Activated CD4-positive, alpha-beta T cell treated with anti-CD3 and anti-CD28 coated beads, Interleukin-2, amount 10 ng/mL, durations not matched to agents 24 days and 14 days (primary cell): Measurements from ENCODE around the gene UBE2C. TPM values are rescaled to one million over a fixed set of nuclear protein-coding genes. Genes with fewer than 3 reads are reported as not detected.
A peak's percentile ranks its signal among the peaks of the same experiment; 100 is the strongest.
"Not testable (repeated sequence)": the region's sequence is repeated elsewhere in the genome, so short reads cannot be mapped to it uniquely, and the experiment has no call there.

Experiments used
- DNase-seq: peaks from one replicate; pipeline ENCODE4 v3.0.0; 2022
- H3K27ac Mint-ChIP-seq: one replicate; pipeline ENCODE4 v1.8.0; 2022; ENCODE audit warnings: mild to moderate bottlenecking, mixed read lengths
- H3K27me3 Mint-ChIP-seq: one replicate; pipeline ENCODE4 v1.8.0; 2022; ENCODE audit warnings: mixed read lengths
- H3K36me3 Mint-ChIP-seq: one replicate; pipeline ENCODE4 v1.8.0; 2022; ENCODE audit warnings: low read depth, mild to moderate bottlenecking, mixed read lengths
- H3K4me1 Mint-ChIP-seq: one replicate; pipeline ENCODE4 v1.8.0; 2021; ENCODE audit warnings: mixed read lengths
- H3K4me3 Mint-ChIP-seq: one replicate; pipeline ENCODE4 v1.8.0; 2022; ENCODE audit warnings: mild to moderate bottlenecking, moderate library complexity, mixed read lengths
- H3K9me3 Mint-ChIP-seq: one replicate; pipeline ENCODE4 v1.8.0; 2021; ENCODE audit warnings: mixed read lengths
- intact Hi-C: fragments of 100-400 bp; cut with micrococcal nuclease; formaldehyde crosslinking; loops from one replicate; pipeline ENCODE4 v1.15.1; 2023
- total RNA-seq: library from RNA; stranded (reverse); gene quantifications from 2 replicates; pipeline ENCODE4 v1.2.3, GENCODE V29; 2022

The UBE2C gene
- total RNA-seq, 1 donor from 2014 or later: 113 TPM

DNA sequence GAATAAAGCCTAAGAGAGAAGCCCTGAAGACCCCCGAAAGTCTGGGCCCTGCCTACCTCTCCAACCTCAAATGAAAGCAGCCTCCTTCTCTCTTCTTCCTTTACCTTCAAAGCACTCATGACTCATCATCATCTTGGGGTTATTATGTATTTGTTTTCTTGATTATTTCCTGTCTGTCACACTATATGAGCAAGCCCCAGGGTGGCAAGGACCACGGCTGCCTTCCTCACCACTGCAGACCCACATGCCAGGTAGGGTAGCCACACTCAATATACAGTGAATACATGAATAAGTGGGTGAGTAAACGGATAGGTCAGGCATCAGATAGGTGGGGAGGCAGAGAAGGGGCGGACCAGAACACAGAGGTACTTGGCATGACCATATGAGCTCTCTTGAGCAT, 29.6 kb upstream of the UBE2C start:
- Mint-ChIP-seq H3K4me3 (no peak overlapping the region), H3K9me3 (no peaks in the 10 kb centered on the region), H3K27ac (peak overlapping the region; percentile 54), H3K4me1 (peaks cover 28% of the 10 kb centered on the region), H3K36me3 (no peaks in the 10 kb centered on the region), H3K27me3 (no peaks in the 10 kb centered on the region)
- peak; percentile 66 for DNase-seq
- intact Hi-C loops: no loop called here

DNA sequence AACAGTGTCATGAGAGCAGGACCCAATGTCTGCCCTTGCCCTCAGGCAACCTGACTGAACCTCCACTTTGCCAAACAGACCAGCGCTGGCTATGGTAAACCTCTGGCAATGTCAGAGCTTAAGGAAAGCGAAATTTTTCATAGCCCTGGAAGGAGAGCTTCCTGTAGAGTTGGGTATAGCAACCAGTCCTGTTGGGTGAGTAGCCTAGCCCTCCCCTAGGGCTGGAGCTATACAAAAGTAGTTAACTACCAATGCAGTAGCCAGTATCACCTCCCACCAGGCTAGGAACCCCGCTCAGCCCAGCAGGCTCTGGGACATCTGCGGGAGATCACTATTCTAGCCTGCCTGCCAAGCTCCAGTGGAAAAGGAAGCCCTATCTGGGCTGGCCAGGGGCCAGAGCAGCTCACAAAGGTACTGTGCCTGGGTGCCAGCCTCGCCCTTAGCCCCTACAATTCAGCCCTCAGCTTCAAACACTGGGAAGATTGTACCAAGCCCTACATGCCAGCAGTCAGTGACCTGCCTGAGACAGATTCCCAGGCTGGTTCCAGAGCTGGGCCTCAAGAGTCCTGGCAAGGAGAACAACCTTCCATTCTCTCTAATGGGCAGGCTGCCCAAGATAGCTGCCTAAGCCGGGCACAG, 28.7 kb upstream of the UBE2C start:
- Mint-ChIP-seq H3K36me3 (no peaks in the 10 kb centered on the region), H3K4me1 (peaks cover 28% of the 10 kb centered on the region), H3K4me3 (no peak overlapping the region), H3K27me3 (no peaks in the 10 kb centered on the region), H3K9me3 (no peaks in the 10 kb centered on the region), H3K27ac (no peak overlapping the region)
- no peak for DNase-seq
- intact Hi-C loops: no loop called here

DNA sequence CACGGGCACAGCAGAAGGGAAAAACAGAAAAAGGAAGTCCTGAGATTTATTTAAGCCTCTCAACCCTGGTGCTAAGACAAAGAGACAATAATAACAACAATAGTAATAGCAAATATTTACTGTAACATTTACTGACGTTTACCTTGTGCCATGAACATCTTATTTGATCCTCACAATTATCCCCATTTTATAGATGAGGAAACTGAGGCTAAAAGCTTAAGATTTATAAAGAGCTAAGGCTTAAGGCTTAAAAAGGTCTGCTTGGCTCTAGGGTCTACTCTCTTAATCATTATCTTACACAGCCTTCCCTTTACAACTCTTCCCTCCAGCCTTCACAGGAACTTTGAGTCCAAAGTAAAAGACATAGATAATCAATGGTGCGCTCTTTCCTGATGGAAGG, 24.1 kb upstream of the UBE2C start:
- intact Hi-C loops: no loop called here
- H3K27me3 Mint-ChIP-seq: no peaks in the 10 kb centered on the region

DNA sequence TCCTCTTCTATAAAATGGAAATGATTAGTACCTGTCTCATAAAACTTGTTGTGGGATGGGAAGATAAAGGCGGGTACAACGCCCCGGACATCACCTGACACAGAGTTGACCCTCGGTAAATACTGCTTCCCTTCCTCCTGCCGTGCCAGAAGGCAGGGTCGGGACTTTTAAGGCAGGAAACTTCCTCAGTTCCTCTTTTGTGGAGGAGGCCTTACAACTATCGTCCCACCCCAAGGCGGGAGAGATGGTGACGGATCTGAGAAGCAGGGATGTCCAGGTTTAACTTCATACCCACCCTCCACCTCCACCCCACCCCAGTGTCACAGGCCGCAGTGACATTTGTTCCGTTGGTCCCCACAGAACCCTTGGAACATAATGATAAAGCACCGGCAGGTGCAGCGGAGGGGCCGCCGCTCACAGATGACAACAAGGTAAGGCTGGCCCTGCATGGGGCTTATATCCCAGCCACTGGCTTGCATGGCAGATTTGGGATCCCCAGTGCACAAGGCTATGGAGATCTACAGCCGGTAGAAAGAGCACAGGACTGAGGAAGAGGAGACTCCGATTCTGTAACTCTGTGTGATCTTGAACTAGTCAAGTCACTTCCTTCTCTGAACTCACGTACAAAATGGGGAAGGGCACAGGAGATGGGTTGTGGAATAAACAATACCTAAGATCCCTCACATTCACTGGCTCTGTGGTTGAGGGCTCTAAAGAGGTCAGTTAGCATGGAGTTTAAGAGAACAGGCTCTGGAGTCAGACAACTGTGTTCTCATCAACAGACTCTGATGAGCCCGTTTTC, 19.9 kb upstream of the UBE2C start:
- intact Hi-C loops: loop anchor here (5.0 kb wide), 1 partner anchor 435 kb away; no protein-coding TSS in a partner anchor
- peaks cover 32% of the 10 kb centered on the region for H3K36me3 Mint-ChIP-seq
- no peaks in the 10 kb centered on the region for H3K9me3 Mint-ChIP-seq
- H3K27ac Mint-ChIP-seq: peak overlapping the region; percentile 84
- H3K27me3 Mint-ChIP-seq: no peaks in the 10 kb centered on the region
- H3K4me3 Mint-ChIP-seq: peak overlapping the region; percentile 82
- DNase-seq: no peak
- peaks cover 19% of the 10 kb centered on the region for H3K4me1 Mint-ChIP-seq

More for the DNA sequence above, 24.1 kb upstream of the UBE2C start:
- no peak overlapping the region for H3K27ac Mint-ChIP-seq
- H3K9me3 Mint-ChIP-seq: no peaks in the 10 kb centered on the region
- peaks cover 3% of the 10 kb centered on the region for H3K36me3 Mint-ChIP-seq
- no peak overlapping the region for H3K4me3 Mint-ChIP-seq
- DNase-seq: no peak
- peaks cover 13% of the 10 kb centered on the region for H3K4me1 Mint-ChIP-seq

DNA sequence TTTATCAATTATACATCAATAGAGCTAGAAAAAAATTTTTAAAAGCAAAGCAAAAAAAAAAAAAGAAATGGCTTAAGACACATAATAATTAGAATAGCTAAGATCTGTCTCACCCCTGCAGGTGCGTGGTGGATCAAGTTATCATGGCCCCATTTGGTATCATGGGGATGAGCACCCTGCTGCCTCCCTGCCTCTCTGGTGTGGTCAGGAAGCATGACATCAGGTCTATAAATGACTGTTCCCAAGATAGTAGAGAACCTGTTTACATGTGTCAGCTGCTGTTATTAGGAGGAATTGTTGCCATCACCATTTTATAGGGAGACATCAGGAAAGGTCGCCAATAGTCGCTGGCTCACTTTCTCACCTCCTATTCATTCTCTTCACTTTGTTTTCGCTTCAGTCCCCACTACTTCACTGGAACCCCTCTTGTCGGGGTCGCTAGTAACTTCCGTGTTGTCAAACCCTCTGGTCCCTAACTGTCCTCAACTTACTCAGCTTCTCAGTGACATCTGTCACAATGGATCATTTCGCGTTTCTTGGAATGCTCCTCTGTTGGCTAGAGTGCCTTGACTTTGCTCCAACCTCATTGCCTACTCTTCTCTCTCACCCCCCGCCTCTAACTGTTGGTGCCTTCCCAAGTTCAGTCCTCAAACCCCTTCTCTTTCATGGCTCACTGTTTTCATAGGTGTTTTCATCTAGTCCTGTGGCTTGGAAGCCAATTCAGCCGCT, 15.9 kb upstream of the UBE2C start:
- peaks cover 44% of the 10 kb centered on the region for H3K36me3 Mint-ChIP-seq
- no peak overlapping the region for H3K27ac Mint-ChIP-seq
- no peaks in the 10 kb centered on the region for H3K27me3 Mint-ChIP-seq
- H3K9me3 Mint-ChIP-seq: no peaks in the 10 kb centered on the region
- intact Hi-C loops: no loop called here
- no peak overlapping the region for H3K4me3 Mint-ChIP-seq
- no peak for DNase-seq
- H3K4me1 Mint-ChIP-seq: peaks cover 29% of the 10 kb centered on the region

DNA sequence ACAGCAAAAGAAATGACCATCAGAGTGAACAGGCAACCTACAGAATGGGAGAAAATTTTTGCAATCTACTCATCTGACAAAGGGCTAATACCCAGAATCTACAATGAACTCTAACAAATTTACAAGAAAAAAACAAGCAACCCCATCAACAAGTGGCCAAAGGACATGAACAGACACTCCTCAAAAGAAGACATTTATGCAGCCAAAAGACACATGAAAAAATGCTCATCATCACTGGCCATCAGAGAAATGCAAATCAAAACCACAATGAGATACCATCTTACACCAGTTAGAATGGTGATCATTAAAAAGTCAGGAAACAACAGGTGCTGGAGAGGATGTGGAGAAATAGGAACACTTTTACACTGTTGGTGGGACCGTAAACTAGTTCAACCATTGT, 14.9 kb upstream of the UBE2C start:
- H3K27ac Mint-ChIP-seq, intact Hi-C loops, H3K4me3 Mint-ChIP-seq, H3K9me3 Mint-ChIP-seq, H3K27me3 Mint-ChIP-seq, DNase-seq: not testable (repeated sequence)
- Mint-ChIP-seq H3K4me1 (peaks cover 26% of the 10 kb centered on the region), H3K36me3 (peaks cover 53% of the 10 kb centered on the region)

DNA sequence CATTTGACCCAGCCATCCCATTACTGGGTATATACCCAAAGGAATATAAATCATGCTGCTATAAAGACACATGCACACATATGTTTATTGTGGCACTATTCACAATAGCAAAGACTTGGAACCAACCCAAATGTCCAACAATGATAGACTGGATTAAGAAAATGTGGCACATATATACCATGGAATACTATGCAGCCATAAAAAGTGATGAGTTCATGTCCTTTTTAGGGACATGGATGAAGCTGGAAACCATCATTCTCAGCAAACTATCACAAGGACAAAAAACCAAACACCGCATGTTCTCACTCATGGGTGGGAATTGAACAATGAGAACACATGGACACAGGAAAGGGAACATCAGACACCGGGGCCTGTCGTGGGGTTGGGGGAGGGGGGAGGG, 14.5 kb upstream of the UBE2C start:
- not testable (repeated sequence) for H3K27ac Mint-ChIP-seq, H3K27me3 Mint-ChIP-seq, H3K9me3 Mint-ChIP-seq, DNase-seq, H3K4me3 Mint-ChIP-seq
- intact Hi-C loops: loop anchor here (2.0 kb wide), 1 partner anchor 173 kb away; no protein-coding TSS in a partner anchor
- Mint-ChIP-seq H3K36me3 (peaks cover 53% of the 10 kb centered on the region), H3K4me1 (peaks cover 21% of the 10 kb centered on the region)

DNA sequence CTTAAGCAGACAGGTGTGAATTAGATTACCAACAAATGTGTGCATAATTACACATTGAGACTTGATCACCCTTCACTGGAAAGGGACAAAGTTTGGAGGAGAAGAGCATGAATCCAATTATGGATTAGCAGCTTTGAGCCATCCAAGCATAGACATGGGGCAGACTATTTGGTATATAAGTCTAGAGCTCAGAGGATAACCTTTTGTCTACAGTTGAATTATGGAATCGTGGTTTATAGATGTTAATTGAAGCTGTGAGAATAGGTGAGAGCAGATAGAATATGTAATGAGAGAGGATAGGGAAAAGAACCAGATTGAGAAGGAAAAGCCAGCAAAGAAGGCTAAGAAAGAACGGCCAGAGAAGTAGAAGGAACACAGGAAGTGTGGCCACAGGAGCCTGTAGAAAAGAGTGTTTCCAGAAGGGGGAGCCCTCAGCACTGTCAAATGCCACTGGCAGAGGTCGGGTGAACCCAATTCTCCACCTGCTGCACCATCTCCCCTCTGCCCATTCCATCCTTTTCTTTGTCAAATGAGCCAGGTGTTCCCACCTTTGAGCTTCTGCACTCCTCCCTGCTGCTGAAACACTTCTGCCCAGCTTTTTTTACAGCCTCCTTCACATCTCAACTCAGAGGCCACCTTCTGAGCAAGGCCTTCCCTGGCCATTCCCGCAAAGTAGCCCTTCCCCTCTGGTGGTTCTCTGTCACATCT, 13.4 kb upstream of the UBE2C start:
- peaks cover 53% of the 10 kb centered on the region for H3K36me3 Mint-ChIP-seq
- no peak overlapping the region for H3K4me3 Mint-ChIP-seq
- intact Hi-C loops: loop anchor here (2.0 kb wide), 1 partner anchor 172 kb away; no protein-coding TSS in a partner anchor

DNA sequence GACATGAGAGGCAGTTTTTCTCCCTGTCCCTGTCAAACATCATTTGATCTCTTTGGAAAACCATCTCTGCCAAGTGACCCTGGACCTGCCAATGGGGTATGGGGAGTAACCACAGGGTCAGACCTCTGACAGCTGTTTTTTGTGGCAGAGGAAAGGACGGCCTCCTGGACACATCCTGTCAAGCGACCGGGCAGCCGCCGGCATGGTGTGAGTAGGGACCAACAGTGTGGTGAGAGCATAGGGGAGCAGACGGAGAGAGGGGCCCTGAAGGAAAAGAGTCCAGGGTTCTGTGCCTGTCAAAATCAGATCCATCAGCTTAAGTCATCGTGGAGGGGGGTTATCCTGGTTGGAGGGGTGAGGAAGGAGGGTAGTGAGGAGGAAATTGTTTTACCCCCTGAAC, 10.6 kb upstream of the UBE2C start:
- intact Hi-C loops: no loop called here
- peaks cover 50% of the 10 kb centered on the region for H3K36me3 Mint-ChIP-seq
- no peak overlapping the region for H3K27ac Mint-ChIP-seq
- peaks cover 10% of the 10 kb centered on the region for H3K4me1 Mint-ChIP-seq
- no peaks in the 10 kb centered on the region for H3K27me3 Mint-ChIP-seq
- DNase-seq: no peak
- H3K4me3 Mint-ChIP-seq: no peak overlapping the region
- no peaks in the 10 kb centered on the region for H3K9me3 Mint-ChIP-seq

More for the DNA sequence above, 13.4 kb upstream of the UBE2C start:
- H3K27me3 Mint-ChIP-seq: no peaks in the 10 kb centered on the region
- peaks cover 19% of the 10 kb centered on the region for H3K4me1 Mint-ChIP-seq
- H3K9me3 Mint-ChIP-seq: no peaks in the 10 kb centered on the region
- peak overlapping the region; percentile 77 for H3K27ac Mint-ChIP-seq
- peak; percentile 92 for DNase-seq

DNA sequence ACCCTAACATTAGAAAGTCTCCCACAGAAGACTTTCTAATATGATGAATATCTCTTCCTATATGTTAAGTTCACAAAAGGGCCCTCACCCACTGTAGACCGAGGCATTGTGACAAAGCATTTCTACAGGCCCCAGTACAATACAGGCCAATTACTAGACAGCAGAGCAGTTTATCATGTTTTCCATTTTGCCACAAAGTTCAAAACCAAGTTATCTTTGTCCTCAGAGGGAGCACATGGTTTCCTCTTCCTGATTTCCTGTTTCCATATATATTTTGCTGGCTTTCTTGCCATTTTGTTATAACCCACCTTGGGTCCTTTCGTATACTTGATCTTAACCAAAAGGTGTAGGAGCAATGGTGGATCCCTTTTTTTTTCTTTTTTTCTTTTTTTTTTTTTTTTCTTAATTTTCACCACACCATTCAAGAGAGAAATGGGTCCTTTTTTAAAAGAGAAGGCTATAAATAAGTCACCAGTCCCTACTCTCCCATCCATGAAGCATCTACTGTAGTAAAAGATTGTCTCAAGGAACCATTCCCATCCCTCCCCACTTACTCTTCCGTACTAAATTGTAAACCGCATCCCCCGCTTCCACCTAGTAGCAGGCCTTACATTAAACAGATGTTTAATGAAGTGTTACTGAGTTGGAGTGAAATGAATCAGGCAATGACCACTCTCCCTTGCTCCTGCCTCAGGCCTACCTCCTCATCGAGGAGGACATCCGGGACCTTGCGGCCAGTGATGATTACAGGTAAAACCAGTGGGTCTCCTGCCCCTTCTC, 2.1 kb upstream of the UBE2C start:
- no peaks in the 10 kb centered on the region for H3K27me3 Mint-ChIP-seq
- no peak for DNase-seq
- no peaks in the 10 kb centered on the region for H3K9me3 Mint-ChIP-seq
- no peak overlapping the region for H3K4me3 Mint-ChIP-seq
- peaks cover 49% of the 10 kb centered on the region for H3K36me3 Mint-ChIP-seq
- H3K4me1 Mint-ChIP-seq: peaks cover 23% of the 10 kb centered on the region
- intact Hi-C loops: loop anchor here (5.0 kb wide), 2 partner anchors 72 to 122 kb away; partner anchors contain the start of genes PCIF1 and ZSWIM1
- no peak overlapping the region for H3K27ac Mint-ChIP-seq

DNA sequence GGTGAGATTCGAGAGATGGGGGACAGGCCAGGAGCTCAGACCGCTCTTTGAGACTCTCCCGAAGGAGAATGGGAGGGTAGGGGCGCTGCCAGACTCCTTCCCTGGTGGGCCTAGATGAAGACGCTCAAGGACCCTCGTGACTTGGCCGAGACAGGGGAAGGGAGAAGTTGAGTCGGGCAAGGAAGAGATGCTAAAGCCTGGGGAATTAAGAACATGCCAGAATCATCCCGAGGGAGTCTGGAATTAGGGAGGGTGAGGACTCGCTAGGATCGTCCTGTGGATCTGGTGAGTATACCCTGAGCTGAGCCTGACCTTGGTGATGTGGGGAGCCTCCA, 529 bp downstream of the UBE2C start:
- peak overlapping the region; percentile 89 for H3K4me3 Mint-ChIP-seq
- DNase-seq: no peak
- peak overlapping the region; percentile 90 for H3K27ac Mint-ChIP-seq
- no peaks in the 10 kb centered on the region for H3K27me3 Mint-ChIP-seq
- H3K4me1 Mint-ChIP-seq: peaks cover 27% of the 10 kb centered on the region
- no peaks in the 10 kb centered on the region for H3K9me3 Mint-ChIP-seq
- H3K36me3 Mint-ChIP-seq: peaks cover 57% of the 10 kb centered on the region
- intact Hi-C loops: loop anchor here (5.0 kb wide), 2 partner anchors 69 to 119 kb away; partner anchors contain the start of genes PCIF1 and ZSWIM1

DNA sequence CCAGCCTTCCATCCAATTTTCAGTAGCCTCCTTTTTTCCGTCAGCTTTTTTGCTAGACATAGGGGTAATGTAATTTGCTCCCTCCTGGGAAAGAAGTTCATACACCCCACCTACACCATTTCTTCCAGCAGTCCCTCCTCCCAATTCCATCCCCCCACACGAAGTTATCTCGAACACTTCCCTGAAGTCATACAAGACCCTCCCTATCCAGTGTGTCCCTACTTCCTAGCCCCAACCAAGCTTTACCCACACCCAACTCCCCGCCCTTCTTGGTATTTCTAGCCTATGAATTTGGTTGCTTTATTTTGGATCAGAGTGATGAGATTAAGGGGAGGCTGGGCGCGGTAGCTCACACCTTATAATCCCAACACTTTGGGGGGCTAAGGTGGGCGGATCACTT, 1.0 kb downstream of the UBE2C start:
- no peaks in the 10 kb centered on the region for H3K27me3 Mint-ChIP-seq

DNA sequence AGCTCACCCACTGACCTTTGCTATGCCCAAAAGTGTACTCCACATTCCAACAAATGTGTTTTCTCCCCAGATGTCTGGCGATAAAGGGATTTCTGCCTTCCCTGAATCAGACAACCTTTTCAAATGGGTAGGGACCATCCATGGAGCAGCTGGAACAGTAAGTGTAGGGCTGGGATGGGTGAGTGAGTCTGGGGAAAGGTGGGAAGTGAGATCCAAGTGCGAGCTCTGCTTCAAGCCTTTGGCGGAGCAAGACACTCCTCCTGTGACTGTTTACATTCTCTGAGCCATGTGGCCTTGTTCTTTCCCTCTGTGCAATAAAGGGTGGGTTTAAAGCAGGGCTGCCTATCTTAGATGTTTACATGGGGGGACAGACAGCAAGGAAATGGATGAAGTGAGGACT, 1.9 kb downstream of the UBE2C start:
- Mint-ChIP-seq H3K36me3 (peaks cover 53% of the 10 kb centered on the region), H3K27me3 (no peaks in the 10 kb centered on the region), H3K27ac (no peak overlapping the region), H3K9me3 (no peaks in the 10 kb centered on the region), H3K4me3 (no peak overlapping the region), H3K4me1 (peaks cover 27% of the 10 kb centered on the region)
- intact Hi-C loops: loop anchor here (5.0 kb wide), 2 partner anchors 68 to 118 kb away; partner anchors contain the start of genes PCIF1 and ZSWIM1
- no peak for DNase-seq

More for the DNA sequence above, 1.0 kb downstream of the UBE2C start:
- intact Hi-C loops: loop anchor here (5.0 kb wide), 2 partner anchors 69 to 119 kb away; partner anchors contain the start of genes PCIF1 and ZSWIM1
- no peak for DNase-seq
- H3K4me3 Mint-ChIP-seq: peak overlapping the region; percentile 89
- H3K4me1 Mint-ChIP-seq: peaks cover 27% of the 10 kb centered on the region
- peaks cover 55% of the 10 kb centered on the region for H3K36me3 Mint-ChIP-seq
- peak overlapping the region; percentile 90 for H3K27ac Mint-ChIP-seq
- H3K9me3 Mint-ChIP-seq: no peaks in the 10 kb centered on the region
